Endothelial cell of umbilical vein (primary cell): ENCODE results near the gene MMP1. TPM values are rescaled to one million over a fixed set of nuclear protein-coding genes. Genes with fewer than 3 reads are reported as not detected.

Experiments used
- BruUV-seq: library from RNA; stranded (reverse); fragments of 400-500 nt; replicated peaks from 2 replicates; lab custom pipeline; 2021; lab: Mats Ljungman, UMichigan
- CTCF ChIA-PET: fragments of 300-600, 350-600 bp; sonication (Branson Sonifier 250); formaldehyde crosslinking; loops from one replicate; lab custom pipeline; 2021; ENCODE audit warnings: antibody characterized with exemption, inconsistent platforms; lab: Charles Lee
- POLR2A ChIA-PET: fragments of 300-600, 350-600 bp; sonication (Branson Sonifier 250); formaldehyde crosslinking; loops from one replicate; lab custom pipeline; 2021; ENCODE audit warnings: antibody characterized with exemption, inconsistent platforms; lab: Charles Lee
- DNase-seq: peaks from one replicate; pipeline ENCODE4 v3.0.0-alpha.2; 2011; ENCODE audit warnings: low read depth, low spot score
- FAIRE-seq: peaks from 2 replicates; lab custom pipeline; 2011; peaks lifted over from hg19 to GRCh38; lab: Jason Lieb, UNC
- H2AFZ ChIP-seq: 2 replicates; pipeline ENCODE4 v1.6.0; 2012; ENCODE audit warnings: low read depth, low read length, control low read depth, inconsistent platforms
- H3K27ac ChIP-seq: 2 replicates; pipeline ENCODE4 v1.5.1; 2011; ENCODE audit warnings: low read depth, mild to moderate bottlenecking, control low read depth, low read length, moderate library complexity; ENCODE audit not compliant: insufficient read depth
- H3K27me3 ChIP-seq, 2 experiments: 2 replicates each; pipeline versions ENCODE4 v1.6.0 to v1.6.1; 2011; ENCODE audit warnings: low read length in 2 of 2, mixed read lengths in 1 of 2; ENCODE audit not compliant: control insufficient read depth in 2 of 2, insufficient read depth in 2 of 2
- H3K36me3 ChIP-seq, 2 experiments: 2 replicates in 1 of 2; 3 replicates in 1 of 2; pipeline ENCODE4 v1.5.1; 2011; ENCODE audit warnings: low read length in 2 of 2, mild to moderate bottlenecking in 1 of 2, moderate library complexity in 1 of 2; ENCODE audit not compliant: control insufficient read depth in 2 of 2, insufficient read depth in 2 of 2; ENCODE audit errors: extremely low read depth in 1 of 2
- H3K4me1 ChIP-seq: 3 replicates; pipeline ENCODE4 v1.5.1; 2011; ENCODE audit warnings: mild to moderate bottlenecking, low read length; ENCODE audit not compliant: control insufficient read depth, insufficient read depth; ENCODE audit errors: extremely low read depth
- H3K4me2 ChIP-seq: 2 replicates; pipeline ENCODE4 v1.6.1; 2011; ENCODE audit warnings: low read length, control low read depth, mixed read lengths; ENCODE audit not compliant: insufficient read depth
- H3K4me3 ChIP-seq, 3 experiments: fragments of 200-600 bp in 1 of 3; sonication (generic), shearing (Covaris generic) in 1 of 3; replicated peaks in 1 of 3; 2 replicates each; pipeline ENCODE4 v1.5.1; 2011 to 2016; ENCODE audit warnings: control low read depth in 3 of 3, low read length in 3 of 3, mild to moderate bottlenecking in 2 of 3, inconsistent platforms in 1 of 3, low read depth in 1 of 3, moderate library complexity in 1 of 3; ENCODE audit not compliant: insufficient read depth in 1 of 3
- H3K79me2 ChIP-seq: 2 replicates; pipeline ENCODE4 v1.6.0; 2012; ENCODE audit warnings: low read length, inconsistent platforms; ENCODE audit not compliant: control insufficient read depth, insufficient read depth
- H3K9ac ChIP-seq: replicated peaks from 2 replicates; pipeline ENCODE3; 2011; ENCODE audit warnings: low read length, control low read depth; ENCODE audit not compliant: insufficient read depth; ENCODE audit errors: extremely low read depth
- H3K9me1 ChIP-seq: replicated peaks from 3 replicates; pipeline ENCODE4 v1.6.0; 2011; ENCODE audit warnings: mild to moderate bottlenecking, low read length; ENCODE audit not compliant: control insufficient read depth, insufficient read depth; ENCODE audit errors: extremely low read depth
- H3K9me3 ChIP-seq: replicated peaks from 2 replicates; pipeline ENCODE4 v1.5.1; 2012; ENCODE audit warnings: low read length, inconsistent platforms; ENCODE audit not compliant: control insufficient read depth, insufficient read depth
- H4K20me1 ChIP-seq: replicated peaks from 2 replicates; pipeline ENCODE3; 2011; ENCODE audit warnings: mild to moderate bottlenecking, low read length; ENCODE audit not compliant: control insufficient read depth, insufficient read depth; ENCODE audit errors: extremely low read depth
- MAX ChIP-seq: IDR thresholded peaks from 2 replicates; pipeline ENCODE4 v1.6.1; 2011; ENCODE audit not compliant: insufficient read depth, insufficient read length
- dilution Hi-C: fragments of 300-500 bp; cut with MboI; formaldehyde crosslinking; loops from one replicate; pipeline ENCODE4 v1.15.0; 2019; ENCODE audit warnings: low sequenced_read_pairs; ENCODE audit not compliant: extremely low pct_ligation_motif_present
- intact Hi-C: fragments of 100-400 bp; cut with micrococcal nuclease; formaldehyde crosslinking; loops from one replicate; pipeline ENCODE4 v1.10.0; 2022
- polyA plus RNA-seq, 4 experiments: library from polyadenylated mRNA; depleted of rRNA in 3 of 4; stranded (reverse) in 3 of 4; unstranded in 1 of 4; fragments of >200 nt; gene quantifications; 2 replicates each; pipeline versions ENCODE4 v1.2.1 to v1.2.3, GENCODE V29; 2011 to 2012; ENCODE audit warnings: missing spikeins in 1 of 4
- total RNA-seq: library from RNA; stranded (reverse); gene quantifications from 2 replicates; pipeline ENCODE4 v1.2.3, GENCODE V29; 2021
- TF ChIP-seq, protein P1 (sequence below), 2 donors: IDR thresholded peaks; 1 replicate in 1 of 2; 2 replicates in 1 of 2; pipeline ENCODE4 v1.5.1; 2011; ENCODE audit warnings: low read length in 2 of 2, mild to moderate bottlenecking in 2 of 2, moderate library complexity in 2 of 2, control low read depth in 1 of 2, inconsistent platforms in 1 of 2, low read depth in 1 of 2; ENCODE audit not compliant: insufficient read depth in 1 of 2; ENCODE audit errors: extremely low read depth in 1 of 2

MMP1 gene
- total and polyA plus RNA-seq, 2 donors (not counting 3 experiments of a cell fraction or from before 2014, with no cell fraction given), result 1.4 to 1,694 TPM

DNA sequence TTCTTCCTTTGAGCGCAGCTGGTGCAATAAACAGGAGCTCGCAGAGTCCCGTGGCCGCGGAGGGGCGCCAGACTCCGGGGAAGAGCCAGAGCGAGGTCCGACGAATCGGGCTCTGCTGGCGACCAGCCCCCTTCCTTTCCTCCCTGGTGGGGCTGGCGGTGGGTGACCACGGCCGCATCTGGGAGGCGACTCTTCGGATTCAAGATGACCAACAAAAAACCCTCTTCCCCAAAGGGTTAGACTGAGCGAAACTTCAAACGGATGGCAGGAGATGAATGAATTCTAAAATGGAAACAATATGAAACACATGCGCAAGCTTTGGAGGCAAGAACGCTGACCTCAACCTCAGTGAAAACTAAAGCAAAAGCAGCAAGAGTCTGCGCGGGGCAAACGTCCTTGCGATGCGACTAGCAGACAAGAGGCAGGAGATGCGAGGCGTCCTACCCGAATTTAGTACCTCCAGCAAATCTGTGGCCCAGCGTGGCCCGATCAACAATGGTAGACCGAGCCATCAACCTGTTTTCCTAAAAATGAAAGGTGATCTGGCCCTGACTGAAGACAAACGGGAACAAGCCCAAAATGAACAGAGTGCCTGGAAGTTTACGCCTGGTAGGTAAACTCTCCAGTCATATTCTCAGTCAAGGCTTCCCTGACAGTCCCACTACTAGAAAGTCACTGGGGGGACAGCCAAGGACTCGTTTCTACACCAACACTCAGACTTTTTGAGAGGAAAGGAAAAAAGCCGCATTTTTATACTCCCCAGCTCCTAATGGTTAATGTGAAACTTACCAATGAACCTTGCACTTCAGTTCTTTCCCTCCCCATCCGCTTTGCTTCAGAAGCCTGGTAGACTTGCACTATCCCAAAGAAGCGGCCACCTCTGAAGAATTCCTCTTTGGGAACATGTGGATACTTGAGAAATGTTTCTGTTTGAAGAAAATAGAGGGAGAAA lies 33.8 kb upstream of the MMP1 start:
- H3K4me3 ChIP-seq, result peak overlapping the region in 2 of 3 experiments; percentile 15 to 40
- no peaks in the 10 kb centered on the region for H4K20me1 ChIP-seq
- peak overlapping the region; percentile 83 for H2AFZ ChIP-seq
- peak overlapping the region; percentile 39 for H3K4me2 ChIP-seq
- BruUV-seq, result TSS peak; percentile 11
- no peak overlapping the region for H3K9ac ChIP-seq
- H3K9me3 ChIP-seq, result no peaks in the 10 kb centered on the region
- no peak overlapping the region for H3K27ac ChIP-seq
- FAIRE-seq, result peak; percentile 59
- CTCF ChIA-PET, result interaction anchor here (0.9 to 1.7 kb wide), 18 partner anchors 9 to 225 kb away, joined by 3 to 17 read pairs (median 6); partner anchors contain the start of gene MMP3
- H3K36me3 ChIP-seq, result no peaks in the 10 kb centered on the region
- H3K79me2 ChIP-seq, result no peaks in the 10 kb centered on the region
- H3K9me1 ChIP-seq, result no peaks in the 10 kb centered on the region
- POLR2A ChIA-PET, result no interaction called here
- H3K27me3 ChIP-seq, result peaks cover 5 to 13% of the 10 kb centered on the region in 2 experiments
- TF ChIP-seq MAX, result no peak
- TF ChIP-seq, protein P1, sequence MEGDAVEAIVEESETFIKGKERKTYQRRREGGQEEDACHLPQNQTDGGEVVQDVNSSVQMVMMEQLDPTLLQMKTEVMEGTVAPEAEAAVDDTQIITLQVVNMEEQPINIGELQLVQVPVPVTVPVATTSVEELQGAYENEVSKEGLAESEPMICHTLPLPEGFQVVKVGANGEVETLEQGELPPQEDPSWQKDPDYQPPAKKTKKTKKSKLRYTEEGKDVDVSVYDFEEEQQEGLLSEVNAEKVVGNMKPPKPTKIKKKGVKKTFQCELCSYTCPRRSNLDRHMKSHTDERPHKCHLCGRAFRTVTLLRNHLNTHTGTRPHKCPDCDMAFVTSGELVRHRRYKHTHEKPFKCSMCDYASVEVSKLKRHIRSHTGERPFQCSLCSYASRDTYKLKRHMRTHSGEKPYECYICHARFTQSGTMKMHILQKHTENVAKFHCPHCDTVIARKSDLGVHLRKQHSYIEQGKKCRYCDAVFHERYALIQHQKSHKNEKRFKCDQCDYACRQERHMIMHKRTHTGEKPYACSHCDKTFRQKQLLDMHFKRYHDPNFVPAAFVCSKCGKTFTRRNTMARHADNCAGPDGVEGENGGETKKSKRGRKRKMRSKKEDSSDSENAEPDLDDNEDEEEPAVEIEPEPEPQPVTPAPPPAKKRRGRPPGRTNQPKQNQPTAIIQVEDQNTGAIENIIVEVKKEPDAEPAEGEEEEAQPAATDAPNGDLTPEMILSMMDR (IDR thresholded peaks at IDR 0.05; ENCODE audit: extremely low read depth in 1 of 2, insufficient read depth in 1 of 2, low read depth in 1 of 2, low read length in 2 of 2), result peak; percentile 62 to 71
- H3K4me1 ChIP-seq, result no peaks in the 10 kb centered on the region
- dilution Hi-C loops (no loop called here), intact Hi-C loops (loop anchor here (1.0 to 2.0 kb wide), 4 partner anchors 33 to 770 kb away; partner anchors contain the start of gene MMP1)
- peak; percentile 63 for DNase-seq
